VCaP (cell line): Measurements from ENCODE around the gene HIVEP3.
A peak's percentile ranks its signal among the peaks of the same experiment; 100 is the strongest.

Experiments used
- H3K27ac ChIP-seq: fragments of 450-650 bp; 2 replicates; pipeline ENCODE4 v1.5.1; 2017
- TF ChIP-seq, protein P1 (sequence below): fragments of 450-650 bp; conservative IDR thresholded peaks from 2 replicates; pipeline ENCODE4 v1.5.1; 2017; ENCODE audit warnings: mild to moderate bottlenecking, moderate library complexity

HIVEP3 gene

DNA sequence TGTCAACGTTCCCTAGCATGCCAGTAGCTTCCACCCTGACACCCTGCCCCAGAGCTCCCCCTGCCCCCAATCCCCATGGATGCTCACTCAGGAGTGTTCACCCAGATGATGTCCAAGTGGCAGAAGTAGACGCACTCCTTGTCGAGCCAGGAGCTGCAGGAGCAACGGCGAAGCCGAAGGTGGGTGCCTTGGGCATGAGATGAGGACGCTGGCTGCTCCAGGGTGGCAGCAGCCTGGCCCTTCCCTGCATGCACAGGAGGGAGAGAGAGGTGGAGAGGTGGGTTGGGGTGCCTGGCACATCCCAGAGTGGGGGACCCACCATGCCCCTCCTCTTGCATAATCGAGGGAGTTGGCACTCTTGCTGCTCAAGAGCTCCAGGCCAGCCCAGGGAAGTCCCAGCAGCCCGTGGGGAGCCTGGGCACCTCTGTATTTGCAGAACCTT lies 434.7 kb downstream of the HIVEP3 start:
- TF ChIP-seq, protein P1, sequence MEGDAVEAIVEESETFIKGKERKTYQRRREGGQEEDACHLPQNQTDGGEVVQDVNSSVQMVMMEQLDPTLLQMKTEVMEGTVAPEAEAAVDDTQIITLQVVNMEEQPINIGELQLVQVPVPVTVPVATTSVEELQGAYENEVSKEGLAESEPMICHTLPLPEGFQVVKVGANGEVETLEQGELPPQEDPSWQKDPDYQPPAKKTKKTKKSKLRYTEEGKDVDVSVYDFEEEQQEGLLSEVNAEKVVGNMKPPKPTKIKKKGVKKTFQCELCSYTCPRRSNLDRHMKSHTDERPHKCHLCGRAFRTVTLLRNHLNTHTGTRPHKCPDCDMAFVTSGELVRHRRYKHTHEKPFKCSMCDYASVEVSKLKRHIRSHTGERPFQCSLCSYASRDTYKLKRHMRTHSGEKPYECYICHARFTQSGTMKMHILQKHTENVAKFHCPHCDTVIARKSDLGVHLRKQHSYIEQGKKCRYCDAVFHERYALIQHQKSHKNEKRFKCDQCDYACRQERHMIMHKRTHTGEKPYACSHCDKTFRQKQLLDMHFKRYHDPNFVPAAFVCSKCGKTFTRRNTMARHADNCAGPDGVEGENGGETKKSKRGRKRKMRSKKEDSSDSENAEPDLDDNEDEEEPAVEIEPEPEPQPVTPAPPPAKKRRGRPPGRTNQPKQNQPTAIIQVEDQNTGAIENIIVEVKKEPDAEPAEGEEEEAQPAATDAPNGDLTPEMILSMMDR: no peak
- peak overlapping the region; percentile 76 for H3K27ac ChIP-seq

GRCh38 chr1:41483001-41483850 lies 435.5 kb downstream of the HIVEP3 start:
- H3K27ac ChIP-seq: peak overlapping the region; percentile 76
- TF ChIP-seq, protein P1: no peak

DNA sequence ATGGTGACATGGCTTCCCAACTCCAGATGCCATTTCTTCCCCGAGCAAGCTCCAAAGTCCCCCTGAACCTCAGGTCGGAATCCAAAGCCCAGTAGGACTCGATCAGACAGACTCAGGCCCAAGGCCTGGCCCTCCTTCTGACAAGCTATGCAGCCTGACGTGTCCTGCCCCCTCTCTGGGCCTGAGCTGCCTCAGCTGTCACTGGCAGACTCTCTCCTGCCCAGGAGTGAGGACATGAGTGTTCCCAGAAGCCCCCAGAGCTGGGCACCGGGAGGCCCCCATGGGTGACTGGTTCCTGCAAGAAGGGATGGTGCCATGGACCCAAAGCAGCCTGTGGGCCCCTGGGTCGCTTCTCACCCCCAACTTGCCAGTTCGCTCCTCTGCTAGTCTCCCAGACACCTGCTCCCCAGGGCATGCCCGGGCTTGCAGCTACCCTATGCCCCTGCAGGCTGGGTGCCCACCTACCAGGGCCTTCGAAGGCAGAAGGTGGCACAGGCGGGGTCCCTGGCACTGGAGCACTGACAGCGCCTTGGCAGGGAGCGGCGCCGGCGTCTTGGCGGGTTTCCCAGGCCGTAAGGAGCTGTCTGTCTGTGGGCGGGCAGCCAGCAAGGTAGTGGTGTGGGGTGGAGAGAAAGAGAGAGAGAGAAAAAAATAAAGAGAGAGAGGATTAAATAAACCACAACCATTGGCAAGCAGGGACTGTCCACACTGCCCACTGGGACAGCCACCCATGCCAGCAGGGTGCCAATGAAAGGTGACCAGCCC lies 436.5 kb downstream of the HIVEP3 start:
- TF ChIP-seq, protein P1: no peak
- H3K27ac ChIP-seq: peak overlapping the region; percentile 76

GRCh38 chr1:41481109-41481775 lies 437.5 kb downstream of the HIVEP3 start:
- no peak overlapping the region; the same call in 1 of the 2 replicates for H3K27ac ChIP-seq
- TF ChIP-seq, protein P1: no peak

DNA sequence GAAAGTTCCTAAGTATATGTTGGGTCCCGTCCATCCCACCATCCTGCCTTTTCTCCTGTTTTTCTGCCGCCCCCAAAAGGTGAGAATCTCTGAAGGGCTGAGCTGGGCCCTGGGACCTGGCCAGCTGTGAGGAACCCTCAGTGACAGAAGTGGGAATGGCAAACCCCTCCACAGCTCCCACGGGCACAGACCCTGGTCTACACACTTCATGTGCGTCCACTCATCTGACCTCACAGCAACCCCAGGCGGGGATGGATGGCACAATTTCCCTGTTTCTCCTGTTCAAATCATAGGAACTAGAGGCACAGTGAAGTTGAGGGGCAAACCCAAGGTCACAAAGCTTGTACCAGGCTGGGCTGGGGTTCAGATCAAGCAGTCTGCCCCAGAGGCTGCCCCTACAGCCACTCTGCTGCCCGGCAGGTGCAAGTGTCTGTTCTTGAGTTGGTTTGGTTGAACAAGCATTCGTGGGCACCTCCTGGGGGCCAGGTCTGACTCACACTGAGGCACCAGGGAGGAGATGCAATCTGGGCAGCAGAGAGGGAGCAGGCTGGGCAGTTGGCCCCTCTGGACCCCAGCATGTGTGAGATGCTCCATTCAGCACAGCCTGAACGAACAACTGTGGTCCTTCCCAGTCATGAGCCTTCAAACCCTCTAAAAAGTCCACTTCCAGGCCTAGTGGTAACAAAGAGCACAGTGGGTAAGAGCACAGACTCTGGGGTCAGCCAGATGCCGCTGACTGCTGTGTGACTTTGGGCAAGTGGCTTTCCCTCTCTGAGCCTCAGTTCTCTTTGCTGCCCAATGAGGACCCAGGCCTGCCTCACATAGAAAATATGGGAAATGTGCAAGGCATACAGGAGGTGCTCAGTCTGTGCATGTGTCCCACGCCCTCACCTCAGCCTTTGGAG lies 438.3 kb downstream of the HIVEP3 start:
- TF ChIP-seq, protein P1: no peak

DNA sequence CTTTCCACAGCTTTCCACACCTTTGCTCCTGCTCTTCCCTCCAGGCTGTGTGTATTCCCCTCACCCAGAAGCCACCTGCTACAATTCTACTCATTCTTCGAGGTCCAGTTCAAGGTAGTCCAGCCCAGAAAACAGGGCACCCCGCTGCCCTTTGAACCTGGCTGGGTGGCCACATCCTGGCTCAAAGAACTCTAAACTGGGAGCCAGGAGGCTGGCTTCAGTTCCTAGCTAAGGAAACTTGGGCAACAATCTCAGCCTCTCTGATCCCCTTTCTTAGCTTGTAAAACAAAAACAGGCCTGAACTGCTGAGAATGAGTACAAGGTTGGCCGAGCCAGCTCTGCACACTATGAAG lies 438.9 kb downstream of the HIVEP3 start:
- TF ChIP-seq, protein P1: no peak
- H3K27ac ChIP-seq: no peak overlapping the region

More for the DNA sequence above, 438.3 kb downstream of the HIVEP3 start:
- no peak overlapping the region for H3K27ac ChIP-seq
